ENCODE data around the gene DMAC1. TPM values are rescaled to one million over a fixed set of nuclear protein-coding genes. Genes with fewer than 3 reads are reported as not detected.

Gene DMAC1
- total RNA-seq, 1 donor from 2014 or later = 24.0 TPM

- Histone ChIP-seq H3K27ac (ENCODE audit: low read depth, low read length) (no peak overlapping the region), H3K9me3 (ENCODE audit: control insufficient read depth in 3 of 3, low read length in 3 of 3) (no peaks in the 10 kb centered on the region), H3K36me3 (ENCODE audit: control insufficient read depth in 3 of 3, insufficient read depth in 3 of 3, low read length in 3 of 3) (no peaks in the 10 kb centered on the region), H3K27me3 (ENCODE audit: control insufficient read depth in 3 of 3, insufficient read depth in 3 of 3, low read length in 3 of 3) (no peaks in the 10 kb centered on the region), H3K4me1 (ENCODE audit: control insufficient read depth in 3 of 3, insufficient read depth in 3 of 3, low read length in 3 of 3) (no peaks in the 10 kb centered on the region), H3K4me3 (ENCODE audit: low read length in 3 of 3) (no peak overlapping the region), H3K9ac (ENCODE audit: low read depth in 1 of 3, low read length in 3 of 3) (no peak overlapping the region)
Observed at GRCh38 chr9:7819984-7820383, 20.4 kb upstream of the DMAC1 start.

- Histone ChIP-seq H3K4me3 (ENCODE audit: low read length in 3 of 3) (no peak overlapping the region), H3K9me3 (ENCODE audit: control insufficient read depth in 3 of 3, low read length in 3 of 3) (no peaks in the 10 kb centered on the region), H3K36me3 (ENCODE audit: control insufficient read depth in 3 of 3, insufficient read depth in 3 of 3, low read length in 3 of 3) (no peaks in the 10 kb centered on the region), H3K9ac (ENCODE audit: low read depth in 1 of 3, low read length in 3 of 3) (no peak overlapping the region), H3K27me3 (ENCODE audit: control insufficient read depth in 3 of 3, insufficient read depth in 3 of 3, low read length in 3 of 3) (no peaks in the 10 kb centered on the region), H3K27ac (ENCODE audit: low read depth, low read length) (no peak overlapping the region), H3K4me1 (ENCODE audit: control insufficient read depth in 3 of 3, insufficient read depth in 3 of 3, low read length in 3 of 3) (no peaks in the 10 kb centered on the region)
Observed at GRCh38 chr9:7816021-7816420, 16.4 kb upstream of the DMAC1 start.

GRCh38 chr9:7813030-7813429 lies 13.5 kb upstream of the DMAC1 start:
- H3K27me3 ChIP-seq (ENCODE audit: control insufficient read depth in 3 of 3, insufficient read depth in 3 of 3, low read length in 3 of 3) = no peaks in the 10 kb centered on the region
- no peaks in the 10 kb centered on the region for H3K36me3 ChIP-seq (ENCODE audit: control insufficient read depth in 3 of 3, insufficient read depth in 3 of 3, low read length in 3 of 3)
- no peak overlapping the region for H3K9ac ChIP-seq (ENCODE audit: low read depth in 1 of 3, low read length in 3 of 3)
- H3K27ac ChIP-seq (ENCODE audit: low read depth, low read length) = no peak overlapping the region
- H3K9me3 ChIP-seq (ENCODE audit: control insufficient read depth in 3 of 3, low read length in 3 of 3) = no peaks in the 10 kb centered on the region
- no peaks in the 10 kb centered on the region for H3K4me1 ChIP-seq (ENCODE audit: control insufficient read depth in 3 of 3, insufficient read depth in 3 of 3, low read length in 3 of 3)
- H3K4me3 ChIP-seq (ENCODE audit: low read length in 3 of 3) = no peak overlapping the region

- Histone ChIP-seq H3K4me3 (ENCODE audit: low read length in 3 of 3) (no peak overlapping the region), H3K9me3 (ENCODE audit: control insufficient read depth in 3 of 3, low read length in 3 of 3) (no peaks in the 10 kb centered on the region), H3K36me3 (ENCODE audit: control insufficient read depth in 3 of 3, insufficient read depth in 3 of 3, low read length in 3 of 3) (no peaks in the 10 kb centered on the region), H3K4me1 (ENCODE audit: control insufficient read depth in 3 of 3, insufficient read depth in 3 of 3, low read length in 3 of 3) (no peaks in the 10 kb centered on the region), H3K9ac (ENCODE audit: low read depth in 1 of 3, low read length in 3 of 3) (no peak overlapping the region), H3K27ac (ENCODE audit: low read depth, low read length) (no peak overlapping the region), H3K27me3 (ENCODE audit: control insufficient read depth in 3 of 3, insufficient read depth in 3 of 3, low read length in 3 of 3) (no peaks in the 10 kb centered on the region)
Observed at GRCh38 chr9:7811677-7812076, 12.1 kb upstream of the DMAC1 start.

- Histone ChIP-seq H3K9me3 (ENCODE audit: control insufficient read depth in 3 of 3, low read length in 3 of 3) (no peaks in the 10 kb centered on the region), H3K4me1 (ENCODE audit: control insufficient read depth in 3 of 3, insufficient read depth in 3 of 3, low read length in 3 of 3) (peaks cover 5 to 10% (median 7%) of the 10 kb centered on the region in 3 donors), H3K27ac (ENCODE audit: low read depth, low read length) (no peak overlapping the region), H3K9ac (ENCODE audit: low read depth in 1 of 3, low read length in 3 of 3) (no peak overlapping the region), H3K36me3 (ENCODE audit: control insufficient read depth in 3 of 3, insufficient read depth in 3 of 3, low read length in 3 of 3) (no peaks in the 10 kb centered on the region), H3K27me3 (ENCODE audit: control insufficient read depth in 3 of 3, insufficient read depth in 3 of 3, low read length in 3 of 3) (no peaks in the 10 kb centered on the region), H3K4me3 (ENCODE audit: low read length in 3 of 3) (no peak overlapping the region)
Observed at GRCh38 chr9:7802666-7803065, 3.1 kb upstream of the DMAC1 start.

- Histone ChIP-seq H3K36me3 (ENCODE audit: control insufficient read depth in 3 of 3, insufficient read depth in 3 of 3, low read length in 3 of 3) (peaks cover 0 to 22% (median 21%) of the 10 kb centered on the region in 3 donors), H3K27me3 (ENCODE audit: control insufficient read depth in 3 of 3, insufficient read depth in 3 of 3, low read length in 3 of 3) (no peaks in the 10 kb centered on the region), H3K27ac (ENCODE audit: low read depth, low read length) (peak overlapping the region; percentile 91), H3K9ac (ENCODE audit: low read depth in 1 of 3, low read length in 3 of 3) (no peak overlapping the region), H3K9me3 (ENCODE audit: control insufficient read depth in 3 of 3, low read length in 3 of 3) (no peaks in the 10 kb centered on the region), H3K4me3 (ENCODE audit: low read length in 3 of 3) (peak overlapping the region; percentile 82 to 86 (median 82)), H3K4me1 (ENCODE audit: control insufficient read depth in 3 of 3, insufficient read depth in 3 of 3, low read length in 3 of 3) (peaks cover 5 to 10% (median 7%) of the 10 kb centered on the region in 3 donors)
Observed at GRCh38 chr9:7799944-7800285, 337 bp upstream of the DMAC1 start.

GRCh38 chr9:7794196-7794595 lies 5.4 kb downstream of the DMAC1 start:
- no peak overlapping the region for H3K9ac ChIP-seq (ENCODE audit: low read depth in 1 of 3, low read length in 3 of 3)
- H3K27ac ChIP-seq (ENCODE audit: low read depth, low read length) = no peak overlapping the region
- H3K4me3 ChIP-seq (ENCODE audit: low read length in 3 of 3) = no peak overlapping the region
- no peaks in the 10 kb centered on the region for H3K9me3 ChIP-seq (ENCODE audit: control insufficient read depth in 3 of 3, low read length in 3 of 3)
- peaks cover 5 to 7% (median 5%) of the 10 kb centered on the region in 3 donors for H3K4me1 ChIP-seq (ENCODE audit: control insufficient read depth in 3 of 3, insufficient read depth in 3 of 3, low read length in 3 of 3)
- peaks cover 12 to 42% (median 39%) of the 10 kb centered on the region in 3 donors for H3K36me3 ChIP-seq (ENCODE audit: control insufficient read depth in 3 of 3, insufficient read depth in 3 of 3, low read length in 3 of 3)
- no peaks in the 10 kb centered on the region for H3K27me3 ChIP-seq (ENCODE audit: control insufficient read depth in 3 of 3, insufficient read depth in 3 of 3, low read length in 3 of 3)

GRCh38 chr9:7791394-7791793 lies 8.2 kb downstream of the DMAC1 start:
- Histone ChIP-seq H3K4me3 (ENCODE audit: low read length in 3 of 3) (no peak overlapping the region), H3K36me3 (ENCODE audit: control insufficient read depth in 3 of 3, insufficient read depth in 3 of 3, low read length in 3 of 3) (peaks cover 19 to 51% (median 38%) of the 10 kb centered on the region in 3 donors), H3K4me1 (ENCODE audit: control insufficient read depth in 3 of 3, insufficient read depth in 3 of 3, low read length in 3 of 3) (no peaks in the 10 kb centered on the region), H3K9ac (ENCODE audit: low read depth in 1 of 3, low read length in 3 of 3) (no peak overlapping the region), H3K9me3 (ENCODE audit: control insufficient read depth in 3 of 3, low read length in 3 of 3) (no peaks in the 10 kb centered on the region), H3K27ac (ENCODE audit: low read depth, low read length) (no peak overlapping the region), H3K27me3 (ENCODE audit: control insufficient read depth in 3 of 3, insufficient read depth in 3 of 3, low read length in 3 of 3) (no peaks in the 10 kb centered on the region)

GRCh38 chr9:7790819-7791182 lies 8.8 kb downstream of the DMAC1 start:
- no peak overlapping the region for H3K9ac ChIP-seq (ENCODE audit: low read depth in 1 of 3, low read length in 3 of 3)
- H3K27me3 ChIP-seq (ENCODE audit: control insufficient read depth in 3 of 3, insufficient read depth in 3 of 3, low read length in 3 of 3) = no peaks in the 10 kb centered on the region
- H3K9me3 ChIP-seq (ENCODE audit: control insufficient read depth in 3 of 3, low read length in 3 of 3) = no peaks in the 10 kb centered on the region
- H3K36me3 ChIP-seq (ENCODE audit: control insufficient read depth in 3 of 3, insufficient read depth in 3 of 3, low read length in 3 of 3) = peaks cover 19 to 51% (median 40%) of the 10 kb centered on the region in 3 donors
- H3K27ac ChIP-seq (ENCODE audit: low read depth, low read length) = no peak overlapping the region
- H3K4me1 ChIP-seq (ENCODE audit: control insufficient read depth in 3 of 3, insufficient read depth in 3 of 3, low read length in 3 of 3) = no peaks in the 10 kb centered on the region
- H3K4me3 ChIP-seq (ENCODE audit: low read length in 3 of 3) = no peak overlapping the region

- H3K9ac ChIP-seq (ENCODE audit: low read depth in 1 of 3, low read length in 3 of 3) = peak overlapping the region in 1 of 3 donors; percentile 2
- no peaks in the 10 kb centered on the region for H3K4me1 ChIP-seq (ENCODE audit: control insufficient read depth in 3 of 3, insufficient read depth in 3 of 3, low read length in 3 of 3)
- no peaks in the 10 kb centered on the region for H3K27me3 ChIP-seq (ENCODE audit: control insufficient read depth in 3 of 3, insufficient read depth in 3 of 3, low read length in 3 of 3)
- no peak overlapping the region for H3K4me3 ChIP-seq (ENCODE audit: low read length in 3 of 3)
- peaks cover 19 to 51% (median 36%) of the 10 kb centered on the region in 3 donors for H3K36me3 ChIP-seq (ENCODE audit: control insufficient read depth in 3 of 3, insufficient read depth in 3 of 3, low read length in 3 of 3)
- no peaks in the 10 kb centered on the region for H3K9me3 ChIP-seq (ENCODE audit: control insufficient read depth in 3 of 3, low read length in 3 of 3)
- H3K27ac ChIP-seq (ENCODE audit: low read depth, low read length) = no peak overlapping the region
Observed at GRCh38 chr9:7790022-7790818, 9.4 kb downstream of the DMAC1 start.

All from skeletal muscle tissue (tissue), 4 donors.